Measurements from ENCODE around the gene PRKAG2.

DNA sequence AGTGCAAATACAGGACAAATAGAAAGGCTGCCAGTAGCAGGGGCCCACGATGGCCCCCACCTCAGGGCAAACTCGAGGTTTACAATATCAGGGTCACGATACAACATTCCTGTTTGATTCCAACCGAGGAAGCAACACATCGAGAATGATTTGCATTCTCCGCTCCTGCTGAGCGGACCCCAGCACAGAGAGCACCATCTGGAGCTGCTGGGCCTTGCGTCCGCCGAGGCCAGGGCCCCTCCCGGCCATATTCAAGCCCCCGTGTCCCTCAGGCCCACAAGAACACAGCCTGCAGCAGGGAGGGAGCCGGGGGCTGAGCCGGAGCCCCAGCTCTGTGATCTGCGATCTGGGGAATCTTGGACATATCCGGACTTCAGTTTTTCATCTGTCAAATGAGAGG is 84.3 kb downstream of the PRKAG2 start:
- TF ChIP-seq BRCA1 (IDR thresholded peaks at IDR 0.05; ENCODE audit: low read depth, low read length) (no peak), CTCF (IDR thresholded peaks at IDR 0.05; ENCODE audit: control extremely low read depth in 1 of 3, insufficient read depth in 1 of 3, low read depth in 1 of 3, low read length in 3 of 3) (no peak), RXRA (IDR thresholded peaks at IDR 0.05; ENCODE audit: insufficient read depth, low read depth, low read length) (no peak), EZH2 (IDR thresholded peaks at IDR 0.05; ENCODE audit: low read depth, low read length, severe bottlenecking) (no peak), SP1 (IDR thresholded peaks at IDR 0.05; ENCODE audit: low read depth, low read length) (no peak), POLR2AphosphoS5 (IDR thresholded peaks at IDR 0.05; ENCODE audit: low read depth, low read length) (no peak), POLR2A (IDR thresholded peaks at IDR 0.05; ENCODE audit: control extremely low read depth in 1 of 2, low read depth in 2 of 2, low read length in 2 of 2) (no peak), POU5F1 (IDR thresholded peaks at IDR 0.05; ENCODE audit: low read depth, low read length) (no peak), RAD21 (IDR thresholded peaks at IDR 0.05 in 1 of 2, conservative IDR thresholded peaks at IDR 0.05 in 1 of 2; ENCODE audit: low read depth in 2 of 2, low read length in 2 of 2) (no peak), BCL11A (IDR thresholded peaks at IDR 0.05; ENCODE audit: low read depth in 2 of 2, low read length in 2 of 2) (no peak)

Measured in H1 (cell line).